ENCODE data around the gene CYP26A1. TPM values are rescaled to one million over a fixed set of nuclear protein-coding genes. Genes with fewer than 3 reads are reported as not detected.

CYP26A1 gene
- total RNA-seq, 2 experiments from 2014 or later, result not detected

DNA sequence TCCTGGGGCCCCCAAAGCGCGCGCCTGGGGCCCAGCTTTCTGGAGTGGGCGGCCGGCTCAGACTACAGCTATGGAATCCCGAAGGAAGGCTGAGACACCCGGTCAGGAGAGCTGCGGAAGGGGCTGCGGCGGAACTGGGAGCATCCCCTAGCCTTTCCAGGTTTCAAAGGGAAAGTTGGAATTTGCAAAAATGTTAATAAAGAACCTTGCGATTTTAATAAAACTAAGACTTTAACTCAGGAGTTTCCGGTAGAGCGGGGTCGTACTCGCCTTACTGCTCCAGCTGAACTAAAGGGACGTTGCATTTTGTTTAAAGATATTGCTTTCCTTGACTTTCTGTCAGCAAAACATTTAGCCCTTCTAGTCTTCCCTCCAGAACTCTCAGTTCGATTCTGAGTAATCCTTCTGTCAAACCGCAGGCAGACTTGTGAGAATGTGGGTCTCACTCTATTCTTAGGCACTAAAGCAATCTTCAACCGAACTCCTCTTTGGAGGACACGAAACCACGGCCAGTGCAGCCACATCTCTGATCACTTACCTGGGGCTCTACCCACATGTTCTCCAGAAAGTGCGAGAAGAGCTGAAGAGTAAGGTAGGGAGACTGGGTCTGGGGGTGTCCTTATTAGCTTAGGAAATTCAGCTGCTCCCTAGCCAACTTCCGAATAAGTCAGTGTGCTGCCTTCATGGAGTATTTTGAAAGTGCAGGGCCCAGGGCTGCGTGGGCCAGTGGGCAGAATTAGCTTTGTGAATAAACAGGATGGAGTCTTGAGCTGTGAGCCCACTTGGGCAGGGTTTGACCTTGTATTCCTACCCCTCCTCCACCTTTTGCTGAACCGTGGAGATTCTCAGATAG is 1.9 kb downstream of the CYP26A1 start:
- Mint-ChIP-seq H3K36me3 (no peaks in the 10 kb centered on the region), H3K27me3 (peaks cover 84% of the 10 kb centered on the region), H3K4me1 (peaks cover 36% of the 10 kb centered on the region), H3K9me3 (ENCODE audit: low read depth) (no peaks in the 10 kb centered on the region), H3K27ac (no peak overlapping the region), H3K4me3 (peak overlapping the region; percentile 59)
- DNase-seq, result peak; percentile 54
- CTCF ChIA-PET, result interaction anchor here (0.7 to 4.1 kb wide), 5 partner anchors 8 to 436 kb away, joined by 3 to 22 read pairs (median 5); no protein-coding TSS in a partner anchor
- ATAC-seq, result peak; percentile 40

- no peak overlapping the region for H3K4me3 Mint-ChIP-seq
- peaks cover 30% of the 10 kb centered on the region for H3K4me1 Mint-ChIP-seq
- CTCF ChIA-PET, result interaction anchor here (0.7 to 4.1 kb wide), 5 partner anchors 9 to 435 kb away, joined by 3 to 22 read pairs (median 5); no protein-coding TSS in a partner anchor
- H3K27ac Mint-ChIP-seq, result no peak overlapping the region
- H3K27me3 Mint-ChIP-seq, result peaks cover 81% of the 10 kb centered on the region
- H3K9me3 Mint-ChIP-seq (ENCODE audit: low read depth), result no peaks in the 10 kb centered on the region
- ATAC-seq, result no peak
- no peak for DNase-seq
- no peaks in the 10 kb centered on the region for H3K36me3 Mint-ChIP-seq
Measured at GRCh38 chr10:93076871-93077270, 3.2 kb downstream of the CYP26A1 start.

DNA sequence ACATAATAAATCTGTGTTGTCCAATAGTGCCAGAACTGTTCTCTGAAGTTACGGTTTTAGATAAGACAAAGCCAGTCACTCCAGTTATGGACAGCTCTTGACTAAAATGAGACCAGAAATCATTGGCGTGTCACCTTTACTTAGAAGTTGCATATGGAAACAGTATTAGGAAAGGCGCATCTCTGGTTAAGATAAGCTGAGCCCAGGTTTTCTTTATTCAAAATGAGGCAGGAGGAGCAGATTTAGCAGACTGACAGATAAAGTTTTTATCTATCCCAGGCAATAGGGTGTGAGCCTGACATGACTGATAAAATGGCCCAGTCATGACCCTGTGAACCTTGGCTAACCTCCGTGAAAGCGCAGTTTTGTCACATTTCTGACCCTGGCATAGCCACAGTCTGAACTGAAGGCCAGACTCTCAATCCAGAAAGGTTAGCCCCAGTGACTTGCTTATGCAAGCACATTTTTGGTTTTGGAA is 4.2 kb downstream of the CYP26A1 start:
- Mint-ChIP-seq H3K9me3 (ENCODE audit: low read depth) (no peaks in the 10 kb centered on the region), H3K27me3 (peaks cover 71% of the 10 kb centered on the region), H3K4me1 (peaks cover 24% of the 10 kb centered on the region), H3K27ac (no peak overlapping the region), H3K4me3 (no peak overlapping the region), H3K36me3 (no peaks in the 10 kb centered on the region)
- CTCF ChIA-PET, result interaction anchor here (1.1 to 4.1 kb wide), 5 partner anchors 14 to 275 kb away, joined by 3 to 22 read pairs (median 3); no protein-coding TSS in a partner anchor
- ATAC-seq, result no peak
- no peak for DNase-seq

- no peaks in the 10 kb centered on the region for H3K9me3 Mint-ChIP-seq (ENCODE audit: low read depth)
- H3K36me3 Mint-ChIP-seq, result no peaks in the 10 kb centered on the region
- H3K4me3 Mint-ChIP-seq, result no peak overlapping the region
- H3K27ac Mint-ChIP-seq, result no peak overlapping the region
- ATAC-seq (no peak), DNase-seq (no peak)
- CTCF ChIA-PET, result interaction anchor here (0.6 to 2.0 kb wide), 13 partner anchors 9 to 273 kb away, joined by 3 to 8 read pairs (median 4); partner anchors contain the start of gene CYP26C1
- H3K27me3 Mint-ChIP-seq, result peaks cover 62% of the 10 kb centered on the region
- peaks cover 14% of the 10 kb centered on the region for H3K4me1 Mint-ChIP-seq
Measured at GRCh38 chr10:93079663-93080349, 6.1 kb downstream of the CYP26A1 start.

DNA sequence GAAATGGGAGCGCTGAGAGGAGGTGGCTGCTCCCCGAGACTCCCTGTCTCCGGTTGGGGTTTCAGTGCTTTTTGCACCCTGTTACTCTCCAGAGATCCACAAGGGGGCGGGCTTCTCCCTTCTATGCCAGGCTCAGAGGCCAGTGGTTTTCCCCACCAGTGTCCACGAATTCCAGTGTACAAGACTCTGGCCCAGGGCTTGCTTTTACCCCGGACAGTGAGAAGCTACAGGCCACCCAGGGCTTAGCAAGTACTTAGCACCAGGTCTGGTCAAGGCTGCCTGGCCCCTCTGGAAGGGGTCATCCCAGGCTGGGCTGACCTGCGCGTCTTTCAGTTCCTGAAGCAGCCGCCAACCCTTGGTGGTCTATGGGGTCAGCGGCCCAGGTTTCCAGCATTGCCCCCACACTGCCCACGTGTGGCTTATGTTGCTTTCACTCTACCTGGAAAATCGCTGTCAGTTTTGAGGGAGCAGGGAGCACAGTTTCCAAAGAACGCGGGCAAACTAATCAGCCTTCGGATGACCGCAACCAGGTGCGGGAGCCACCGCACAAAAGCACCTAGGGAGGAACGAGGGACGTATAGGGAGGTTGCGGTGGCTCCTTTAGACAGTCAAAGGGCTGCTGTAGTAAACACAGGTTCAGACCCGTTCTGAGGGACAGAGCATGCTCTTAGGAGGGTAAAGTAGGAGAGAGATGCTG is 6.8 kb downstream of the CYP26A1 start:
- H3K36me3 Mint-ChIP-seq, result no peaks in the 10 kb centered on the region
- CTCF ChIA-PET, result interaction anchor here (1.1 to 2.0 kb wide), 10 partner anchors 9 to 272 kb away, joined by 3 to 8 read pairs (median 5); no protein-coding TSS in a partner anchor
- no peaks in the 10 kb centered on the region for H3K9me3 Mint-ChIP-seq (ENCODE audit: low read depth)
- H3K4me1 Mint-ChIP-seq, result peaks cover 7% of the 10 kb centered on the region
- no peak overlapping the region for H3K27ac Mint-ChIP-seq
- ATAC-seq (peak; percentile 64), DNase-seq (no peak)
- H3K27me3 Mint-ChIP-seq, result peaks cover 55% of the 10 kb centered on the region
- H3K4me3 Mint-ChIP-seq, result no peak overlapping the region

GRCh38 chr10:93081318-93081717 is 7.6 kb downstream of the CYP26A1 start:
- H3K9me3 Mint-ChIP-seq (ENCODE audit: low read depth), result no peaks in the 10 kb centered on the region
- H3K27ac Mint-ChIP-seq, result no peak overlapping the region
- DNase-seq, result no peak
- H3K36me3 Mint-ChIP-seq, result no peaks in the 10 kb centered on the region
- H3K4me1 Mint-ChIP-seq, result peaks cover 2% of the 10 kb centered on the region
- peaks cover 48% of the 10 kb centered on the region for H3K27me3 Mint-ChIP-seq
- H3K4me3 Mint-ChIP-seq, result no peak overlapping the region
- CTCF ChIA-PET, result interaction anchor here (1.3 to 2.0 kb wide), 6 partner anchors 11 to 271 kb away, joined by 4 to 8 read pairs (median 5); no protein-coding TSS in a partner anchor
- ATAC-seq, result no peak

DNA sequence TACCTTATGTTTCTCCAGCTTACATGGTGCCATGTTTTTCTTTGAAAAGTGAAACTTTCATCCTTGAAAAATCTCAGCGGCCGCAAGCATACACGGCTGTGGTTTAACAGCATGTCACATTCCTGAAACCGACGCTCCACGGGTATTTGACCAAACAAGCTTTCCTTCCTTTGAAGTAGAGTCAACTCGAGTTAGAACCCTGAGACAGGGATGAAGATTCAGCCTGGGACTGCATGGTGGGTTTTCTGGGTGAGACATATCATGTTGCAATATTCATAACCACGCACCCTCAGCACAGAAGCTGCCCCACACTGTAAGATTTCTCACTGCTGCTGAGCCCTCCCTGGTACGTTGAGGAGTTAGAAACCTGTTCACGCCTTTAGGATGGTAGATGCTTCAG is 8.1 kb downstream of the CYP26A1 start:
- Mint-ChIP-seq H3K9me3 (ENCODE audit: low read depth) (no peaks in the 10 kb centered on the region), H3K27me3 (peaks cover 43% of the 10 kb centered on the region), H3K4me1 (peaks cover 2% of the 10 kb centered on the region), H3K36me3 (no peaks in the 10 kb centered on the region), H3K27ac (no peak overlapping the region), H3K4me3 (no peak overlapping the region)
- DNase-seq, result no peak
- ATAC-seq, result no peak
- CTCF ChIA-PET, result no interaction called here

- Mint-ChIP-seq H3K27ac (no peak overlapping the region), H3K4me3 (no peak overlapping the region), H3K36me3 (no peaks in the 10 kb centered on the region), H3K27me3 (peaks cover 33% of the 10 kb centered on the region), H3K4me1 (peaks cover 2% of the 10 kb centered on the region), H3K9me3 (ENCODE audit: low read depth) (no peaks in the 10 kb centered on the region)
- CTCF ChIA-PET, result no interaction called here
- DNase-seq (no peak), ATAC-seq (no peak)
Measured at GRCh38 chr10:93083743-93084539, 10.2 kb downstream of the CYP26A1 start.

GRCh38 chr10:93085272-93085859 is 11.7 kb downstream of the CYP26A1 start:
- Mint-ChIP-seq H3K27me3 (peaks cover 27% of the 10 kb centered on the region), H3K4me3 (no peak overlapping the region), H3K27ac (no peak overlapping the region), H3K36me3 (no peaks in the 10 kb centered on the region), H3K9me3 (ENCODE audit: low read depth) (no peaks in the 10 kb centered on the region), H3K4me1 (no peaks in the 10 kb centered on the region)
- CTCF ChIA-PET, result interaction anchor here (1.2 kb wide), 1 partner anchor 30 kb away, joined by 3 read pairs; no protein-coding TSS in a partner anchor
- DNase-seq (no peak), ATAC-seq (no peak)

GRCh38 chr10:93086289-93086688 is 12.6 kb downstream of the CYP26A1 start:
- Mint-ChIP-seq H3K27me3 (peaks cover 25% of the 10 kb centered on the region), H3K9me3 (ENCODE audit: low read depth) (no peaks in the 10 kb centered on the region), H3K4me1 (no peaks in the 10 kb centered on the region), H3K27ac (no peak overlapping the region), H3K36me3 (no peaks in the 10 kb centered on the region), H3K4me3 (no peak overlapping the region)
- ATAC-seq (no peak), DNase-seq (no peak)
- CTCF ChIA-PET, result interaction anchor here (1.2 kb wide), 1 partner anchor 29 kb away, joined by 3 read pairs; no protein-coding TSS in a partner anchor

GRCh38 chr10:93087846-93088245 is 14.2 kb downstream of the CYP26A1 start:
- DNase-seq (no peak), ATAC-seq (no peak)
- Mint-ChIP-seq H3K36me3 (no peaks in the 10 kb centered on the region), H3K27ac (no peak overlapping the region), H3K27me3 (peaks cover 21% of the 10 kb centered on the region), H3K9me3 (ENCODE audit: low read depth) (no peaks in the 10 kb centered on the region), H3K4me3 (no peak overlapping the region), H3K4me1 (no peaks in the 10 kb centered on the region)
- CTCF ChIA-PET, result no interaction called here

GRCh38 chr10:93088466-93088865 is 14.8 kb downstream of the CYP26A1 start:
- no peaks in the 10 kb centered on the region for H3K36me3 Mint-ChIP-seq
- H3K27ac Mint-ChIP-seq, result no peak overlapping the region
- DNase-seq (no peak), ATAC-seq (no peak)
- H3K9me3 Mint-ChIP-seq (ENCODE audit: low read depth), result no peaks in the 10 kb centered on the region
- no peak overlapping the region for H3K4me3 Mint-ChIP-seq
- CTCF ChIA-PET, result no interaction called here
- no peaks in the 10 kb centered on the region for H3K4me1 Mint-ChIP-seq
- peaks cover 15% of the 10 kb centered on the region for H3K27me3 Mint-ChIP-seq
